H1 (cell line): ENCODE results near the gene WDR45B. TPM values are rescaled to one million over a fixed set of nuclear protein-coding genes. Genes with fewer than 3 reads are reported as not detected.

Source experiments
- CTCF ChIA-PET: fragments of 300-600 bp; sonication (Branson Sonifier 250); formaldehyde crosslinking; loops from one replicate; lab custom pipeline; 2021; ENCODE audit not compliant: partially characterized antibody; lab: Charles Lee
- POLR2A ChIA-PET: fragments of 300-600 bp; sonication (Branson Sonifier 250); formaldehyde crosslinking; loops from one replicate; lab custom pipeline; 2021; ENCODE audit warnings: inconsistent platforms; ENCODE audit not compliant: partially characterized antibody; lab: Charles Lee
- DNase-seq, 2 experiments: peaks; one replicate each; pipeline versions ENCODE4 v3.0.0 to v3.0.0-alpha.2; 2010 to 2022; ENCODE audit warnings: low spot score in 2 of 2, low read depth in 1 of 2, mixed read lengths in 1 of 2
- FAIRE-seq: peaks from 2 replicates; lab custom pipeline; 2011; peaks lifted over from hg19 to GRCh38; lab: Jason Lieb, UNC
- H2AFZ ChIP-seq: 2 replicates; pipeline ENCODE4 v1.8.1; 2012; ENCODE audit warnings: low read length, inconsistent platforms
- H2AK5ac ChIP-seq: 2 replicates; pipeline ENCODE4 v1.6.1; 2013; ENCODE audit warnings: low read depth, low read length
- H2BK120ac ChIP-seq: replicated peaks from 2 replicates; pipeline ENCODE3; 2013; ENCODE audit warnings: low read depth, low read length, inconsistent platforms
- H2BK12ac ChIP-seq: 2 replicates; pipeline ENCODE4 v1.6.1; 2013; ENCODE audit warnings: low read depth, low read length
- H2BK15ac ChIP-seq: 2 replicates; pipeline ENCODE4 v1.6.1; 2013; ENCODE audit warnings: low read length
- H2BK20ac ChIP-seq: 2 replicates; pipeline ENCODE4 v1.6.1; 2013; ENCODE audit warnings: low read length
- H2BK5ac ChIP-seq: 2 replicates; pipeline ENCODE4 v1.6.1; 2013; ENCODE audit warnings: low read depth, low read length
- H3K14ac ChIP-seq: 2 replicates; pipeline ENCODE4 v1.6.1; 2013; ENCODE audit warnings: inconsistent platforms; ENCODE audit not compliant: insufficient read length
- H3K18ac ChIP-seq: 2 replicates; pipeline ENCODE4 v1.6.1; 2013; ENCODE audit warnings: low read length; ENCODE audit errors: extremely low read depth
- H3K23ac ChIP-seq: 2 replicates; pipeline ENCODE4 v1.6.1; 2013; ENCODE audit warnings: inconsistent platforms; ENCODE audit not compliant: insufficient read length
- H3K23me2 ChIP-seq: 2 replicates; pipeline ENCODE4 v1.6.1; 2013; ENCODE audit warnings: low read depth, low read length
- H3K27ac ChIP-seq: 2 replicates; pipeline ENCODE4 v1.6.1; 2011; ENCODE audit warnings: low read depth, low read length, inconsistent platforms
- H3K27me3 ChIP-seq, 4 experiments: replicated peaks in 1 of 4; 1 replicate in 1 of 4; 2 replicates in 3 of 4; pipeline versions ENCODE4 v1.6.1 to v1.8.1; 2011 to 2013; ENCODE audit warnings: low read length in 3 of 4, mild to moderate bottlenecking in 3 of 4, inconsistent platforms in 2 of 4, mixed read lengths in 2 of 4, moderate library complexity in 1 of 4; ENCODE audit not compliant: control insufficient read depth in 3 of 4, insufficient read depth in 3 of 4; ENCODE audit errors: extremely low read depth in 1 of 4
- H3K36me3 ChIP-seq, 4 experiments: 2 replicates each; pipeline versions ENCODE4 v1.6.1 to v1.8.1; 2011 to 2013; ENCODE audit warnings: mild to moderate bottlenecking in 4 of 4, low read length in 3 of 4, moderate library complexity in 2 of 4, control low read depth in 1 of 4, inconsistent platforms in 1 of 4; ENCODE audit not compliant: insufficient read depth in 4 of 4, control insufficient read depth in 2 of 4
- H3K4ac ChIP-seq: replicated peaks from 2 replicates; pipeline ENCODE3; 2013; ENCODE audit warnings: low read length, low read depth, mixed read lengths, inconsistent platforms; ENCODE audit not compliant: insufficient read length
- H3K4me1 ChIP-seq, 4 experiments: replicated peaks in 1 of 4; 1 replicate in 1 of 4; 2 replicates in 3 of 4; pipeline versions ENCODE4 v1.6.1 to v1.8.1; 2011 to 2013; ENCODE audit warnings: low read length in 3 of 4, inconsistent platforms in 2 of 4, mixed read lengths in 1 of 4; ENCODE audit not compliant: insufficient read depth in 4 of 4, control insufficient read depth in 3 of 4
- H3K4me2 ChIP-seq, 2 experiments: 2 replicates each; pipeline versions ENCODE4 v1.6.1 to v1.8.1; 2011 to 2013; ENCODE audit warnings: low read depth in 2 of 2, low read length in 2 of 2, control low read depth in 1 of 2, inconsistent platforms in 1 of 2, mild to moderate bottlenecking in 1 of 2; ENCODE audit not compliant: insufficient read depth in 1 of 2
- H3K4me3 ChIP-seq, 4 experiments: fragments of 200-600, 300-600 bp in 1 of 4; sonication (generic), shearing (Covaris generic), sonication (Bioruptor Twin) in 1 of 4; 2 replicates each; pipeline versions ENCODE4 v1.5.1 to v1.8.1; 2011 to 2016; ENCODE audit warnings: low read length in 4 of 4, low read depth in 3 of 4, control low read depth in 2 of 4, inconsistent platforms in 2 of 4, mild to moderate bottlenecking in 2 of 4, mixed read lengths in 1 of 4, moderate library complexity in 1 of 4; ENCODE audit not compliant: insufficient read depth in 2 of 4; ENCODE audit errors: extremely low read depth in 1 of 4
- H3K56ac ChIP-seq: replicated peaks from 2 replicates; pipeline ENCODE3; 2013; ENCODE audit warnings: low read depth, mild to moderate bottlenecking, mixed read lengths, low read length, inconsistent platforms; ENCODE audit not compliant: insufficient read length
- H3K79me1 ChIP-seq: 2 replicates; pipeline ENCODE4 v1.6.1; 2013; ENCODE audit warnings: low read depth, low read length, control low read depth
- H3K79me2 ChIP-seq, 2 experiments: 2 replicates each; pipeline versions ENCODE4 v1.6.1 to v1.8.1; 2012 to 2013; ENCODE audit warnings: low read length in 2 of 2, mild to moderate bottlenecking in 2 of 2, inconsistent platforms in 1 of 2; ENCODE audit not compliant: insufficient read depth in 2 of 2, control insufficient read depth in 1 of 2
- H3K9ac ChIP-seq, 4 experiments: replicated peaks in 1 of 4; 1 replicate in 1 of 4; 2 replicates in 3 of 4; pipeline versions ENCODE4 v1.6.1 to v1.8.1; 2011 to 2013; ENCODE audit warnings: low read depth in 3 of 4, low read length in 3 of 4, control low read depth in 2 of 4, mild to moderate bottlenecking in 2 of 4, moderate library complexity in 2 of 4, inconsistent platforms in 1 of 4; ENCODE audit errors: extremely low read depth in 1 of 4
- H3K9me3 ChIP-seq, 2 experiments: 2 replicates each; pipeline versions ENCODE4 v1.6.1 to v1.8.1; 2012 to 2013; ENCODE audit warnings: mild to moderate bottlenecking in 2 of 2, moderate library complexity in 2 of 2, control low read depth in 1 of 2, inconsistent platforms in 1 of 2, low read depth in 1 of 2, low read length in 1 of 2, mixed read lengths in 1 of 2; ENCODE audit not compliant: insufficient read depth in 2 of 2
- H4K20me1 ChIP-seq, 2 experiments: replicated peaks in 1 of 2; 2 replicates each; pipeline versions ENCODE3 to v1.8.1; 2011 to 2013; ENCODE audit warnings: inconsistent platforms in 2 of 2, low read length in 2 of 2, mild to moderate bottlenecking in 1 of 2; ENCODE audit not compliant: insufficient read depth in 2 of 2, control insufficient read depth in 1 of 2
- H4K5ac ChIP-seq: 2 replicates; pipeline ENCODE4 v1.6.1; 2013; ENCODE audit warnings: low read length, low read depth, mixed read lengths, inconsistent platforms; ENCODE audit not compliant: insufficient read length
- H4K8ac ChIP-seq: 2 replicates; pipeline ENCODE4 v1.8.0; 2013; ENCODE audit warnings: mild to moderate bottlenecking, moderate library complexity, low read length, inconsistent platforms; ENCODE audit not compliant: insufficient read depth; ENCODE audit errors: extremely low read depth
- H4K91ac ChIP-seq: replicated peaks from 2 replicates; pipeline ENCODE3; 2013; ENCODE audit warnings: low read length, mixed read lengths, inconsistent platforms; ENCODE audit not compliant: insufficient read length
- NANOG ChIP-seq: IDR thresholded peaks from 2 replicates; pipeline ENCODE4 v1.6.1; 2011; ENCODE audit warnings: low read length, low read depth, mild to moderate bottlenecking, inconsistent platforms; ENCODE audit not compliant: insufficient read depth, poor library complexity, severe bottlenecking
- RBBP5 ChIP-seq: IDR thresholded peaks from 2 replicates; pipeline ENCODE4 v1.7.1; 2012; ENCODE audit warnings: low read depth, mild to moderate bottlenecking, inconsistent platforms, low read length, moderate library complexity, borderline replicate concordance
- SIX5 ChIP-seq: IDR thresholded peaks from 2 replicates; pipeline ENCODE4 v1.6.1; 2011; ENCODE audit warnings: mild to moderate bottlenecking, low read depth, low read length
- WGBS, 2 experiments: shearing (Covaris generic) in 1 of 2; methylation state at CpG; one replicate each; pipeline versions ENCODE4 v1.1.6 to v1.1.7; 2013 to 2015; ENCODE audit warnings: low lambda C conversion rate in 2 of 2, mixed read lengths in 2 of 2, inconsistent platforms in 1 of 2, low coverage in 1 of 2, missing lambda C conversion rate in 1 of 2; ENCODE audit not compliant: insufficient replicate concordance in 2 of 2, insufficient coverage in 1 of 2, insufficient read length in 1 of 2; ENCODE audit errors: extremely low coverage in 1 of 2, missing lambda C conversion rate in 1 of 2; 5-methylcytosine and 5-hydroxymethylcytosine counted together
- polyA plus RNA-seq, 7 experiments: library from polyadenylated mRNA; depleted of rRNA in 3 of 7; stranded (reverse) in 5 of 7; unstranded in 2 of 7; fragments of >200 nt in 5 of 7; fragments of 200-250 nt in 2 of 7; gene quantifications; 1 replicate in 5 of 7; 2 replicates in 1 of 7; 4 replicates in 1 of 7; pipeline versions ENCODE4 v1.2.1 to v1.2.3, GENCODE V29; 2011 to 2013; ENCODE audit warnings: missing spikeins in 2 of 7, mixed read lengths in 2 of 7
- total RNA-seq: library from RNA; stranded (reverse); fragmentation: NEBNext Ultra II Directional; extraction: Animal tissue kit (Norgen Biotek cat#: 25700); gene quantifications from 2 replicates; pipeline ENCODE4 v1.2.1, GENCODE V29; 2021

WDR45B gene
- total and polyA plus RNA-seq, 2 of the 8 experiments (the other 6 are each of a cell fraction or from before 2014, with no cell fraction given) = 82.0 to 100 TPM

- WGBS, 2 experiments = 69% methylated on average over 5 of the region's 5 CpGs; no CpG with 5 or more reads in 1 of the 2 experiments
- H3K27me3 ChIP-seq = no peaks in the 10 kb centered on the region
- no peak overlapping the region for H4K8ac ChIP-seq
- TF ChIP-seq SIX5 = no peak
- TF ChIP-seq NANOG = no peak
- no peak for TF ChIP-seq RBBP5
- H3K23me2 ChIP-seq = no peaks in the 10 kb centered on the region
- H3K4ac ChIP-seq = no peak overlapping the region
- no peak overlapping the region for H2BK5ac ChIP-seq
- H3K23ac ChIP-seq = no peak overlapping the region
- H4K91ac ChIP-seq = no peak overlapping the region
- no peak overlapping the region for H3K4me3 ChIP-seq
- H2BK120ac ChIP-seq = no peak overlapping the region
- no peak overlapping the region for H2AK5ac ChIP-seq
- no peak overlapping the region for H3K14ac ChIP-seq
- peaks cover 0 to 6% of the 10 kb centered on the region in 2 experiments; a peak in 2 of 4 replicates for H3K9me3 ChIP-seq
- H3K79me2 ChIP-seq = no peaks in the 10 kb centered on the region
- ChIA-PET CTCF (interaction anchor here (1.0 to 1.5 kb wide), 2 partner anchors 13 to 28 kb away, joined by 4 read pairs; no protein-coding TSS in a partner anchor), POLR2A (no interaction called here)
- no peak overlapping the region for H3K27ac ChIP-seq
- no peaks in the 10 kb centered on the region for H3K79me1 ChIP-seq
- H2BK12ac ChIP-seq = no peak overlapping the region
- no peak overlapping the region for H3K18ac ChIP-seq
- no peak overlapping the region for H3K56ac ChIP-seq
- peaks cover 0 to 4% of the 10 kb centered on the region in 2 experiments for H4K20me1 ChIP-seq
- H2BK20ac ChIP-seq = no peak overlapping the region
- H3K36me3 ChIP-seq = peaks cover 2 to 20% (median 10%) of the 10 kb centered on the region in 4 experiments; a peak in 5 of 8 replicates
- 0 out of 7 replicates have a peak, but pooled peaks cover 0 to 1% (median 0%) of the 10 kb centered on the region in 4 experiments for H3K4me1 ChIP-seq
- no peak for FAIRE-seq
- no peak overlapping the region for H3K4me2 ChIP-seq
- H2AFZ ChIP-seq = no peak overlapping the region
- H3K9ac ChIP-seq = no peak overlapping the region
- H2BK15ac ChIP-seq = no peak overlapping the region
- no peak for DNase-seq
- no peak overlapping the region for H4K5ac ChIP-seq
Measured at GRCh38 chr17:82608816-82609215, 39.4 kb downstream of the WDR45B start.
